GM12864 (cell line): ENCODE measurements around the gene DOHH.

Experiments used
- DNase-seq: peaks from one replicate; pipeline ENCODE4 v3.0.0-alpha.2; 2011; ENCODE audit warnings: low read depth
- H3K4me3 ChIP-seq: 2 replicates; pipeline ENCODE4 v1.5.1; 2011; ENCODE audit warnings: mild to moderate bottlenecking, low read depth, low read length, control low read depth
- TF ChIP-seq, protein P1 (sequence below): IDR thresholded peaks from 2 replicates; pipeline ENCODE4 v1.5.1; 2011; ENCODE audit warnings: low read depth, mild to moderate bottlenecking, moderate library complexity, low read length, control low read depth, inconsistent platforms; ENCODE audit errors: missing control alignments

Gene DOHH

DNA sequence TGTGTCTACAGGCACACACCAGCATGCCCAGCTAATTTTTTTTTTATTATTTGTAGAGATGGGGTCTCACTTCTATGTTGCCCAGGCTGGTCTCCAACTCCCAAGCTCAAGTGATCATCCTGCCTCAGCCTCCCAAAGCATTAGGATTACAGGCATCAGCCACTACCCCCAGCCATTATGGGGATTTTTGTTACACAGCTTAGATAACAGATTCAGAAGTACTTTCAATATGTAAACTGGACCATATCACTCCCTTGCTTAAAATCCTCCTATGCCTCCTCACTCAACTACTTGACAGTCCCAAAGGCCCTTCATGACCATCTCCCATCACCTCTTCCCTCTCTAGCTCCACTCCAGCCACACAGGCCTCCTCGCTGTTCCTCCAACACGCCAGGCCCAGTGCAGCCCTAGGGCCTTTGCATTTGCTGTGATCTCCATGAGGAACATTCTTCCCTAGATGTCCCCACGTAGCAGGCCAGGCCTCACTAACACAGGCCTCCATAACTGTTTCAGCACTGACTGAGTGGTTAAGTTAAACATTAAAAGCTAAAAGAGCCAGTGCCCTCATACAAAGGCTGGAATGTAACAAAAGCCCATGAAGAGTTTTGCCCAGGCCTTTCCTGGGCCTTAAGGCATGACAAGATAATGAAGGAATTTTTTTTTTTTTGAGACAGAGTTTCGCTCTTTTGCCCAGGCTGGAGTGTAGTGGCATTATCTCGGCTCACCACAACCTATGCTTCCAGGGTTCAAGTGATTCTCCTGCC lies 2.5 kb downstream of the DOHH start:
- H3K4me3 ChIP-seq = no peak overlapping the region
- TF ChIP-seq, protein P1, sequence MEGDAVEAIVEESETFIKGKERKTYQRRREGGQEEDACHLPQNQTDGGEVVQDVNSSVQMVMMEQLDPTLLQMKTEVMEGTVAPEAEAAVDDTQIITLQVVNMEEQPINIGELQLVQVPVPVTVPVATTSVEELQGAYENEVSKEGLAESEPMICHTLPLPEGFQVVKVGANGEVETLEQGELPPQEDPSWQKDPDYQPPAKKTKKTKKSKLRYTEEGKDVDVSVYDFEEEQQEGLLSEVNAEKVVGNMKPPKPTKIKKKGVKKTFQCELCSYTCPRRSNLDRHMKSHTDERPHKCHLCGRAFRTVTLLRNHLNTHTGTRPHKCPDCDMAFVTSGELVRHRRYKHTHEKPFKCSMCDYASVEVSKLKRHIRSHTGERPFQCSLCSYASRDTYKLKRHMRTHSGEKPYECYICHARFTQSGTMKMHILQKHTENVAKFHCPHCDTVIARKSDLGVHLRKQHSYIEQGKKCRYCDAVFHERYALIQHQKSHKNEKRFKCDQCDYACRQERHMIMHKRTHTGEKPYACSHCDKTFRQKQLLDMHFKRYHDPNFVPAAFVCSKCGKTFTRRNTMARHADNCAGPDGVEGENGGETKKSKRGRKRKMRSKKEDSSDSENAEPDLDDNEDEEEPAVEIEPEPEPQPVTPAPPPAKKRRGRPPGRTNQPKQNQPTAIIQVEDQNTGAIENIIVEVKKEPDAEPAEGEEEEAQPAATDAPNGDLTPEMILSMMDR = no peak
- DNase-seq = no peak

DNA sequence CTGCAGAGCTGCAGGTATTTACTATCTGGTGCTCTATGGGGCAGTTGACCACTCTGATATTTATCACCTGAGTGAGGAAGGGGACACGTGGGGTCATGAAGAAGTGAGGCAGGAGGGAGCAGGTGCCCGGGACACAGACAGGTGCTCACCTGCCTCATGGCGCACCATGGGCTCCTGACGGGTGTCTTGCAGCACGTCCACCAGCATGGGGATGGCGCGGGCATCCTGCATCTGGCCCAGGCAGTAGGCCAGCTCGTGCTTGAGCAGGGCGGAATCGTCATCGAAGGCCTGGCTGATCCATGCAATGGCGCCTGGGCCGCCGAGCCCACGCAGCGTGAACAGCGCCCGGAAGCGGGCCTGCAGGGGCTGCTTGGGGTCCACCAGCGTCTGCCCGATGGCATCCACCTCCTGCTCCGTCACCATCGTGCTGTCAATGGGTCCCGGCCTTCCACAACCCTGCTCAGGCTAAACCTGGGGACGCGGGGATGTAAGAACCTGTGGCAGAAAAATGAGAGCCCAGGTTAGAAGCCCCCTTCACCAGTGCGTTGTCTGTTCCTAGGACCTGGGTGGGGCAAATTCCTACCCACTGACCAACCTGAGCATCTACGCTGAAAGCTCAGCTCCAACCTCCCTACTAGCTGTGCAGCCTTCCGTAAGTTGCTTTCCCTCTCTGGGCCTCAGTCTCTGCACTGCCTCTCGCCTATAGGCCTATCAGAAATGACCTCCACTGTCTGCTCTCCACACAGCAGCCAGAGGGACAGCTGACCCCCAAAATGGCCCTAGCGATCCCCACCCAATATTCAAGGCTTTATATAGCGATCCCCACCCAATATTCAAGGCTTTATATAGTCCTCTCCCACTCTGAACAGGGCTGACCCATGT lies 3.8 kb downstream of the DOHH start:
- TF ChIP-seq, protein P1 = no peak
- DNase-seq = no peak
- no peak overlapping the region for H3K4me3 ChIP-seq

DNA sequence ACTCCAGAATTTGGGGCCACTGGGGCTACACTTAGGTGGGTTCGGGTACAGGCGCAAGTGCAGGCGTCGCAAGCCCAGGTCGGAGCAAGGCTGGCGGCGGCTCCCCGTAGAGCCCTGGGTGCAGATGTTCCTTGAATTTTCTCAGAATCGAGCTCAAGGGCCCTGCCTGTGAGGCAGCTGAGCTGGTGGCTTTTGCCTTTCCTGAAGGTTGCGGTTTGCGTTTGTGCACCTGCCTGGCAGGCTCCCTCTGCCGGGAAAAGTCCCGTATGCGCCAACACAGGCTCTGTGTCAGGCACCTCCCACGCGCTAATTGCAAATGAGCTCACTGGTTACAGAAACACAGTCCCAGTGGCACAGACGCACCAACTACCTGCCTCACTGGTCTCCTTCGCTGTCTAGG lies 5.9 kb downstream of the DOHH start:
- TF ChIP-seq, protein P1 = no peak
- DNase-seq = no peak
- H3K4me3 ChIP-seq = no peak overlapping the region

DNA sequence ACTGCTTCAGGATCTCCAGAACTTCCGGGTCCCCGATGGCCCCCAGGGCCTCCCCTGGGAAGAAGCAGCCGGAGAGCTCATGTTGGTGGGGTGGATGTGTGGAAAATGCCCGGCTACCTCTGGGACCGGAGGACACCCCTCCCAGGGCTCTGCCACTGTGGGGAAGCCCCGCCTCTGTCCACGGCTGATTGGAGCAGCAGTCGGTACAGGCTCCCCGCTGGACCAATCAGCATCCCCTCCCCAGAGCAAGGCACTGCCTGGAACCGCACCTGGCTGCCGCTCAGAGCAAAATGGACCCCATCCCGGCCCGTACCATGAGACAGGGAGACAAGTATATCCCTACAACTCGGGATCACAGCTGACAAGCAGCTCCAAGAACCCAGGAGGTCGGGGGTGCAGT lies 6.4 kb downstream of the DOHH start:
- H3K4me3 ChIP-seq = no peak overlapping the region
- TF ChIP-seq, protein P1 = no peak
- DNase-seq = no peak

DNA sequence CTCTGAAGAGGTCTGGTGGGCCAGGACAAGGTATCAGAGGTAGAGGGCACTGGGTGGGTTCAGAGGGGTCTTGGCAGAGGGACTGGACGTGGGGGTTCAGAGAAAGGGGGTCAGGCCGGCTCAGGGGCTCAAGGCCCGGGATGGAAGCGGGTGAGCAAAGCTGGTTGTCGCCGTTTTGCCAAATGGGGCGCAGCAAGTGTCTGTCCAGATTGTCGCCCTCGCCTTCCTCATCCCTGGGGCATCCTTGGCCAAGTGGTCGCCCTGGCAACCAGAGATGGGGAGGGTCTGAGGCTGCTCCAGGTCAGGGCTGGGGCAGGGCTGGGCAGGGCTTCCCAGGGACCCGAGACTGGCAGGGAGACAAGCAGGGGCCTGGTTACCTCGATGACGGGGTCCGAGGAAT lies 6.8 kb downstream of the DOHH start:
- no peak overlapping the region for H3K4me3 ChIP-seq
- TF ChIP-seq, protein P1 = no peak
- DNase-seq = no peak

DNA sequence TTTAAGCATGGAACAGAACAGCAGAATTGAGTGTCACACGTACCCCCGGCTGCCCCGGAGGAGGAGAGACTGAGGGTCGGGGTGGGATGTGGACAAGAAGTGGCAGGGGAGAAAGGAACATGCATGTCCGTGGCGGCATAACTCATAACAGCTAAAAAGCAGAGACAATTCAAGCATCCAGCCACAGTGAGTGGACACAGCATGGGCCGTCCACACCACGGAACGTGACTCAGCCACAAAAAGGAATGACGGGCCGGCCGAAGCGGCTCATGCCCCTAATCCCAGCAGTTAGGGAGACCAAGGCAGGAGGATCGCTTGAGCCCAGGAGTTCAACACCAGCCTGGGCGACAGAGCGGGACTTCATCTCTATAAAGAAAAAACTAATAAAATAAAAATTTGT lies 7.6 kb downstream of the DOHH start:
- H3K4me3 ChIP-seq = no peak overlapping the region
- TF ChIP-seq, protein P1 = no peak
- DNase-seq = no peak
